IPS-11a (cell line): Measurements from ENCODE around the gene SLC2A8.

Experiments
- H3K4me3 ChIP-seq: one replicate; pipeline ENCODE4 v1.5.1; 2013; ENCODE audit warnings: low read depth, low read length, control low read depth

The SLC2A8 gene

GRCh38 chr9:127396808-127397645, at the start of gene SLC2A8:
TSS of gene SLC2A8 (plus strand) at chr9:127397169. CDS start at chr9:127397231, 62 bp downstream.
- peak within 1 kb of the TSS; percentile 81 for H3K4me3 ChIP-seq

GRCh38 chr9:127347831-127348776, 48.9 kb upstream of the SLC2A8 start:
- H3K4me3 ChIP-seq: no peak overlapping the region

- no peak overlapping the region for H3K4me3 ChIP-seq
These were observed 47.4 kb upstream of the SLC2A8 start for GRCh38 chr9:127349483-127350113.

- H3K4me3 ChIP-seq: no peak overlapping the region
These were observed 45.5 kb upstream of the SLC2A8 start for GRCh38 chr9:127351182-127352166.

- H3K4me3 ChIP-seq: no peak overlapping the region
These were observed 43.1 kb upstream of the SLC2A8 start for GRCh38 chr9:127353882-127354281.

- no peak overlapping the region for H3K4me3 ChIP-seq
These were observed 40.1 kb upstream of the SLC2A8 start for GRCh38 chr9:127356906-127357305.

GRCh38 chr9:127358023-127358535, 38.9 kb upstream of the SLC2A8 start:
- no peak overlapping the region for H3K4me3 ChIP-seq

GRCh38 chr9:127358770-127359169, 38.2 kb upstream of the SLC2A8 start:
- H3K4me3 ChIP-seq: no peak overlapping the region

GRCh38 chr9:127360250-127360649, 36.7 kb upstream of the SLC2A8 start:
- H3K4me3 ChIP-seq: no peak overlapping the region

GRCh38 chr9:127360829-127361228, 36.1 kb upstream of the SLC2A8 start:
- H3K4me3 ChIP-seq: no peak overlapping the region

GRCh38 chr9:127361561-127361960, 35.4 kb upstream of the SLC2A8 start:
- no peak overlapping the region for H3K4me3 ChIP-seq

- no peak overlapping the region for H3K4me3 ChIP-seq
These were observed 34.1 kb upstream of the SLC2A8 start for GRCh38 chr9:127362829-127363228.

GRCh38 chr9:127365461-127365860, 31.5 kb upstream of the SLC2A8 start:
- H3K4me3 ChIP-seq: no peak overlapping the region

- no peak overlapping the region for H3K4me3 ChIP-seq
These were observed 30.4 kb upstream of the SLC2A8 start for GRCh38 chr9:127366594-127366993.

- H3K4me3 ChIP-seq: no peak overlapping the region
These were observed 28.0 kb upstream of the SLC2A8 start for GRCh38 chr9:127368852-127369402.

- no peak overlapping the region for H3K4me3 ChIP-seq
These were observed 27.5 kb upstream of the SLC2A8 start for GRCh38 chr9:127369428-127369827.

- no peak overlapping the region for H3K4me3 ChIP-seq
These were observed 26.8 kb upstream of the SLC2A8 start for GRCh38 chr9:127370147-127370579.

- no peak overlapping the region for H3K4me3 ChIP-seq
These were observed 26.0 kb upstream of the SLC2A8 start for GRCh38 chr9:127370672-127371648.
